Fibroblast of lung (primary cell): Measurements from ENCODE around the gene WNT7A. TPM values are rescaled to one million over a fixed set of nuclear protein-coding genes. Genes with fewer than 3 reads are reported as not detected.

Experiments
- DNase-seq, 2 donors: peaks; one replicate each; pipeline versions ENCODE4 v3.0.0 to v3.0.0-alpha.2; 2010; ENCODE audit warnings: low read depth in 2 of 2
- H2AFZ ChIP-seq: 2 replicates; pipeline ENCODE4 v1.5.1; 2012; ENCODE audit warnings: low read length, control low read depth, inconsistent platforms
- H3K27ac ChIP-seq: 2 replicates; pipeline ENCODE4 v1.5.1; 2011; ENCODE audit warnings: low read length, control low read depth; ENCODE audit not compliant: insufficient read depth
- H3K27me3 ChIP-seq: 2 replicates; pipeline ENCODE4 v1.5.1; 2011; ENCODE audit warnings: mild to moderate bottlenecking, low read length; ENCODE audit not compliant: control insufficient read depth, insufficient read depth
- H3K36me3 ChIP-seq: 2 replicates; pipeline ENCODE4 v1.5.1; 2011; ENCODE audit warnings: low read length; ENCODE audit not compliant: control insufficient read depth, insufficient read depth
- H3K4me1 ChIP-seq: 2 replicates; pipeline ENCODE4 v1.5.1; 2011; ENCODE audit warnings: low read length; ENCODE audit not compliant: control insufficient read depth, insufficient read depth; ENCODE audit errors: extremely low read depth
- H3K4me2 ChIP-seq: 2 replicates; pipeline ENCODE4 v1.5.1; 2011; ENCODE audit warnings: low read length, control low read depth; ENCODE audit not compliant: insufficient read depth; ENCODE audit errors: extremely low read depth
- H3K4me3 ChIP-seq, 4 experiments: fragments of 200-600 bp in 1 of 4; sonication (generic) in 1 of 4; replicated peaks in 1 of 4; 2 replicates each; pipeline ENCODE4 v1.5.1; 2011 to 2016; ENCODE audit warnings: low read length in 4 of 4, low read depth in 3 of 4, mild to moderate bottlenecking in 3 of 4, control low read depth in 2 of 4, inconsistent platforms in 1 of 4, mixed read lengths in 1 of 4; ENCODE audit not compliant: insufficient read depth in 1 of 4; ENCODE audit errors: control extremely low read depth in 1 of 4
- H3K79me2 ChIP-seq: 2 replicates; pipeline ENCODE4 v1.5.1; 2012; ENCODE audit warnings: mild to moderate bottlenecking, low read length, inconsistent platforms; ENCODE audit not compliant: control insufficient read depth, insufficient read depth
- H3K9ac ChIP-seq: 2 replicates; pipeline ENCODE4 v1.5.1; 2011; ENCODE audit warnings: mild to moderate bottlenecking, low read length, control low read depth; ENCODE audit not compliant: insufficient read depth
- H3K9me3 ChIP-seq: 2 replicates; pipeline ENCODE4 v1.5.1; 2012; ENCODE audit warnings: low read depth, low read length; ENCODE audit not compliant: control insufficient read depth, insufficient read depth
- H4K20me1 ChIP-seq: 2 replicates; pipeline ENCODE4 v1.5.1; 2011; ENCODE audit warnings: low read length; ENCODE audit not compliant: control insufficient read depth, insufficient read depth; ENCODE audit errors: extremely low read depth
- CTCF ChIP-seq, 2 donors: IDR thresholded peaks in 1 of 2; conservative IDR thresholded peaks in 1 of 2; 1 replicate in 1 of 2; 2 replicates in 1 of 2; pipeline ENCODE4 v1.5.1; 2011 to 2012; ENCODE audit warnings: low read length in 2 of 2, control low read depth in 1 of 2, inconsistent platforms in 1 of 2, low read depth in 1 of 2, mild to moderate bottlenecking in 1 of 2
- EZH2 ChIP-seq: IDR thresholded peaks from 2 replicates; pipeline ENCODE4 v1.5.1; 2012; ENCODE audit warnings: low read length, control low read depth, mild to moderate bottlenecking; ENCODE audit errors: missing control alignments
- polyA plus RNA-seq, 2 donors: library from polyadenylated mRNA; depleted of rRNA in 1 of 2; stranded (reverse) in 1 of 2; unstranded in 1 of 2; fragments of >200 nt; gene quantifications; 2 replicates each; pipeline ENCODE4 v1.2.1, GENCODE V29; 2011 to 2012; ENCODE audit warnings: missing spikeins in 1 of 2
- total RNA-seq: library from RNA; depleted of rRNA; stranded (reverse); fragments of >200 nt; gene quantifications from 2 replicates; pipeline ENCODE4 v1.2.1, GENCODE V29; 2014

The WNT7A gene
- total and polyA plus RNA-seq, 2 donors (not counting 1 experiment from before 2014, with no cell fraction given): not detected

GRCh38 chr3:13846716-13847570 is 32.9 kb downstream of the WNT7A start:
- no peaks in the 10 kb centered on the region for H3K36me3 ChIP-seq
- no peak overlapping the region for H3K27ac ChIP-seq
- H2AFZ ChIP-seq: no peak overlapping the region
- H3K79me2 ChIP-seq: no peaks in the 10 kb centered on the region
- no peaks in the 10 kb centered on the region for H4K20me1 ChIP-seq
- no peaks in the 10 kb centered on the region for H3K9me3 ChIP-seq
- TF ChIP-seq EZH2: no peak
- no peak for TF ChIP-seq CTCF (conservative IDR thresholded peaks at IDR 0.05 in 1 of 2, IDR thresholded peaks at IDR 0.05 in 1 of 2; ENCODE audit: low read depth in 1 of 2, low read length in 2 of 2)
- no peak overlapping the region for H3K4me2 ChIP-seq
- H3K9ac ChIP-seq: no peak overlapping the region
- no peaks in the 10 kb centered on the region for H3K27me3 ChIP-seq
- H3K4me1 ChIP-seq: no peaks in the 10 kb centered on the region
- no peak overlapping the region for H3K4me3 ChIP-seq
- no peak for DNase-seq

DNA sequence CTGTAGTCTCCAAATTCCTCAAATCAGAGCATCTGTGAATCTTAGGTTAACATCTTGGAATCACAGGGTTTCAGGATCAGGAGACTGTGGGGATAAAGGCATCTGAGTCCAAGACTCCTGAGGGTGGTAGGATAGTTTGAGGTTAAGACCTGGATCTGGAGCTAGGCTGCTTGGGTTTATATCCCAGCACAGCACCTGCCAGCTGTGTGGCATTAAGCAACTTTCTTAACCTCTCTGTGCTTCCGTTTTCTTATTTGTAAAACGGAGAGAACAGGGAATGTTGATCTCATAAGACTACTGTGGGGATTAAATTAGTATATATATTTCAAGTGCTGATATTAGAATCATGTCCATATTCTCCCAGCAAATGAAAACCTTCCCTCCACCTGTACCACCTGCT is 33.6 kb downstream of the WNT7A start:
- Histone ChIP-seq H3K4me3 (no peak overlapping the region), H3K36me3 (no peaks in the 10 kb centered on the region), H3K27me3 (no peaks in the 10 kb centered on the region), H2AFZ (no peak overlapping the region), H3K27ac (no peak overlapping the region), H3K9ac (no peak overlapping the region), H3K4me1 (no peaks in the 10 kb centered on the region), H3K9me3 (no peaks in the 10 kb centered on the region), H3K79me2 (no peaks in the 10 kb centered on the region), H4K20me1 (no peaks in the 10 kb centered on the region), H3K4me2 (no peak overlapping the region)
- TF ChIP-seq EZH2 (no peak), CTCF (conservative IDR thresholded peaks at IDR 0.05 in 1 of 2, IDR thresholded peaks at IDR 0.05 in 1 of 2; ENCODE audit: low read depth in 1 of 2, low read length in 2 of 2) (no peak)
- DNase-seq: no peak

GRCh38 chr3:13845806-13846205 is 34.1 kb downstream of the WNT7A start:
- H3K4me3 ChIP-seq: no peak overlapping the region
- no peaks in the 10 kb centered on the region for H3K79me2 ChIP-seq
- no peaks in the 10 kb centered on the region for H3K9me3 ChIP-seq
- H3K27ac ChIP-seq: no peak overlapping the region
- H2AFZ ChIP-seq: no peak overlapping the region
- no peaks in the 10 kb centered on the region for H3K27me3 ChIP-seq
- TF ChIP-seq EZH2 (no peak), CTCF (conservative IDR thresholded peaks at IDR 0.05 in 1 of 2, IDR thresholded peaks at IDR 0.05 in 1 of 2; ENCODE audit: low read depth in 1 of 2, low read length in 2 of 2) (no peak)
- no peaks in the 10 kb centered on the region for H3K36me3 ChIP-seq
- no peaks in the 10 kb centered on the region for H3K4me1 ChIP-seq
- no peak overlapping the region for H3K4me2 ChIP-seq
- no peak overlapping the region for H3K9ac ChIP-seq
- H4K20me1 ChIP-seq: no peaks in the 10 kb centered on the region
- no peak for DNase-seq
